ENCODE measurements around the gene PLSCR2.
"Not testable (repeated sequence)": the region's sequence is repeated elsewhere in the genome, so short reads cannot be mapped to it uniquely, and the experiment has no call there.

PLSCR2 gene

GRCh38 chr3:146416366-146416765 lies 53.0 kb downstream of the PLSCR2 start:
- Mint-ChIP-seq H3K4me3 (no peak overlapping the region), H3K9me3 (peaks cover 13% of the 10 kb centered on the region), H3K27me3 (no peaks in the 10 kb centered on the region), H3K36me3 (ENCODE audit: low read depth) (no peaks in the 10 kb centered on the region), H3K27ac (no peak overlapping the region), H3K4me1 (no peaks in the 10 kb centered on the region)
- DNase-seq (no peak), ATAC-seq (no peak)

GRCh38 chr3:146414010-146414409 lies 55.4 kb downstream of the PLSCR2 start:
- H3K4me1 Mint-ChIP-seq: no peaks in the 10 kb centered on the region
- ATAC-seq (no peak), DNase-seq (no peak)
- no peaks in the 10 kb centered on the region for H3K36me3 Mint-ChIP-seq (ENCODE audit: low read depth)
- peaks cover 17% of the 10 kb centered on the region for H3K9me3 Mint-ChIP-seq
- no peaks in the 10 kb centered on the region for H3K27me3 Mint-ChIP-seq
- no peak overlapping the region for H3K4me3 Mint-ChIP-seq
- H3K27ac Mint-ChIP-seq: no peak overlapping the region

GRCh38 chr3:146412711-146413110 lies 56.6 kb downstream of the PLSCR2 start:
- H3K36me3 Mint-ChIP-seq (ENCODE audit: low read depth); H3K27ac Mint-ChIP-seq; ATAC-seq; H3K4me3 Mint-ChIP-seq; DNase-seq; H3K27me3 Mint-ChIP-seq; H3K4me1 Mint-ChIP-seq: not testable (repeated sequence)
- peaks cover 20% of the 10 kb centered on the region for H3K9me3 Mint-ChIP-seq

GRCh38 chr3:146407956-146408355 lies 61.4 kb downstream of the PLSCR2 start:
- no peak overlapping the region for H3K27ac Mint-ChIP-seq
- no peak for DNase-seq
- no peaks in the 10 kb centered on the region for H3K36me3 Mint-ChIP-seq (ENCODE audit: low read depth)
- peaks cover 20% of the 10 kb centered on the region for H3K9me3 Mint-ChIP-seq
- H3K4me3 Mint-ChIP-seq: no peak overlapping the region
- no peaks in the 10 kb centered on the region for H3K4me1 Mint-ChIP-seq
- ATAC-seq: no peak
- peaks cover 2% of the 10 kb centered on the region for H3K27me3 Mint-ChIP-seq

GRCh38 chr3:146404436-146404835 lies 64.9 kb downstream of the PLSCR2 start:
- Mint-ChIP-seq H3K27me3 (peaks cover 2% of the 10 kb centered on the region), H3K27ac (no peak overlapping the region), H3K4me3 (no peak overlapping the region), H3K36me3 (ENCODE audit: low read depth) (no peaks in the 10 kb centered on the region), H3K4me1 (no peaks in the 10 kb centered on the region), H3K9me3 (peaks cover 6% of the 10 kb centered on the region)
- ATAC-seq (no peak), DNase-seq (no peak)

GRCh38 chr3:146403792-146404191 lies 65.6 kb downstream of the PLSCR2 start:
- H3K36me3 Mint-ChIP-seq (ENCODE audit: low read depth): no peaks in the 10 kb centered on the region
- H3K4me1 Mint-ChIP-seq: no peaks in the 10 kb centered on the region
- ATAC-seq (no peak), DNase-seq (no peak)
- peaks cover 2% of the 10 kb centered on the region for H3K27me3 Mint-ChIP-seq
- no peak overlapping the region for H3K27ac Mint-ChIP-seq
- peaks cover under 1% of the 10 kb centered on the region for H3K9me3 Mint-ChIP-seq
- H3K4me3 Mint-ChIP-seq: no peak overlapping the region

GRCh38 chr3:146396792-146397191 lies 72.6 kb downstream of the PLSCR2 start:
- no peaks in the 10 kb centered on the region for H3K9me3 Mint-ChIP-seq

GRCh38 chr3:146395164-146395563 lies 74.2 kb downstream of the PLSCR2 start:
- Mint-ChIP-seq H3K4me1 (peaks cover 7% of the 10 kb centered on the region), H3K27me3 (no peaks in the 10 kb centered on the region), H3K27ac (no peak overlapping the region), H3K4me3 (no peak overlapping the region), H3K9me3 (no peaks in the 10 kb centered on the region), H3K36me3 (ENCODE audit: low read depth) (no peaks in the 10 kb centered on the region)
- ATAC-seq: no peak
- DNase-seq: no peak

More at GRCh38 chr3:146396792-146397191, 72.6 kb downstream of the PLSCR2 start:
- Mint-ChIP-seq H3K27me3 (no peaks in the 10 kb centered on the region), H3K27ac (no peak overlapping the region), H3K4me3 (no peak overlapping the region), H3K4me1 (peaks cover 7% of the 10 kb centered on the region), H3K36me3 (ENCODE audit: low read depth) (no peaks in the 10 kb centered on the region)
- DNase-seq: no peak
- no peak for ATAC-seq

- no peak overlapping the region for H3K27ac Mint-ChIP-seq
- DNase-seq (no peak), ATAC-seq (no peak)
- H3K4me3 Mint-ChIP-seq: no peak overlapping the region
- no peaks in the 10 kb centered on the region for H3K9me3 Mint-ChIP-seq
- H3K36me3 Mint-ChIP-seq (ENCODE audit: low read depth): no peaks in the 10 kb centered on the region
- no peaks in the 10 kb centered on the region for H3K4me1 Mint-ChIP-seq
- peaks cover 5% of the 10 kb centered on the region for H3K27me3 Mint-ChIP-seq
These were observed 78.4 kb downstream of the PLSCR2 start for GRCh38 chr3:146390957-146391356.

- Mint-ChIP-seq H3K36me3 (ENCODE audit: low read depth) (no peaks in the 10 kb centered on the region), H3K9me3 (no peaks in the 10 kb centered on the region), H3K27me3 (peaks cover 5% of the 10 kb centered on the region), H3K27ac (no peak overlapping the region), H3K4me3 (no peak overlapping the region), H3K4me1 (no peaks in the 10 kb centered on the region)
- DNase-seq (no peak), ATAC-seq (no peak)
These were observed 79.2 kb downstream of the PLSCR2 start for GRCh38 chr3:146390006-146390772.

- no peak for ATAC-seq
These were observed 81.8 kb downstream of the PLSCR2 start for GRCh38 chr3:146387566-146387965.

GRCh38 chr3:146386936-146387335 lies 82.4 kb downstream of the PLSCR2 start:
- H3K4me3 Mint-ChIP-seq: no peak overlapping the region
- ATAC-seq: no peak
- H3K27me3 Mint-ChIP-seq: peaks cover 5% of the 10 kb centered on the region
- H3K9me3 Mint-ChIP-seq: no peaks in the 10 kb centered on the region
- H3K36me3 Mint-ChIP-seq (ENCODE audit: low read depth): no peaks in the 10 kb centered on the region
- no peak overlapping the region for H3K27ac Mint-ChIP-seq
- DNase-seq: no peak
- H3K4me1 Mint-ChIP-seq: no peaks in the 10 kb centered on the region

More at GRCh38 chr3:146387566-146387965, 81.8 kb downstream of the PLSCR2 start:
- no peaks in the 10 kb centered on the region for H3K9me3 Mint-ChIP-seq
- H3K4me1 Mint-ChIP-seq: no peaks in the 10 kb centered on the region
- H3K4me3 Mint-ChIP-seq: no peak overlapping the region
- H3K27ac Mint-ChIP-seq: no peak overlapping the region
- H3K36me3 Mint-ChIP-seq (ENCODE audit: low read depth): no peaks in the 10 kb centered on the region
- peaks cover 5% of the 10 kb centered on the region for H3K27me3 Mint-ChIP-seq
- DNase-seq: no peak

GRCh38 chr3:146384786-146385185 lies 84.6 kb downstream of the PLSCR2 start:
- DNase-seq (no peak), ATAC-seq (no peak)
- Mint-ChIP-seq H3K4me3 (no peak overlapping the region), H3K27ac (no peak overlapping the region), H3K4me1 (no peaks in the 10 kb centered on the region), H3K9me3 (no peaks in the 10 kb centered on the region), H3K27me3 (peaks cover 5% of the 10 kb centered on the region), H3K36me3 (ENCODE audit: low read depth) (no peaks in the 10 kb centered on the region)

All from activated naive CD8-positive, alpha-beta T cell treated with anti-CD3 and anti-CD28 coated beads, Interleukin-2, amount 50 U/mL, for 24 hours (primary cell).